ENCODE measurements around the gene POLR2L. TPM values are rescaled to one million over a fixed set of nuclear protein-coding genes. Genes with fewer than 3 reads are reported as not detected.

The POLR2L gene
- total RNA-seq, 2 donors from 2014 or later, result 64.5 to 91.1 TPM

GRCh38 chr11:792535-792821 lies 49.9 kb downstream of the POLR2L start:
- H3K4me3 ChIP-seq, result no peak overlapping the region
- 91% methylated on average over 15 of the region's 15 CpGs for WGBS
- intact Hi-C loops (cut with DNase I), result no loop called here
- no peaks in the 10 kb centered on the region for H3K9me3 ChIP-seq
- DNase-seq (ENCODE audit: low spot score), result no peak
- no peaks in the 10 kb centered on the region for H3K27me3 ChIP-seq (replicated peaks; ENCODE audit: insufficient read depth)
- no peaks in the 10 kb centered on the region for H3K36me3 ChIP-seq
- peaks cover 16% of the 10 kb centered on the region for H3K4me1 ChIP-seq (replicated peaks)
- TF ChIP-seq CTCF (IDR thresholded peaks at IDR 0.05) (no peak), POLR2AphosphoS5 (IDR thresholded peaks at IDR 0.05) (no peak), POLR2A (IDR thresholded peaks at IDR 0.05) (no peak)
- no peak overlapping the region for H3K27ac ChIP-seq

GRCh38 chr11:791658-792534 lies 50.4 kb downstream of the POLR2L start:
- no peaks in the 10 kb centered on the region for H3K9me3 ChIP-seq
- 88% methylated on average over 27 of the region's 49 CpGs for WGBS
- TF ChIP-seq POLR2AphosphoS5 (IDR thresholded peaks at IDR 0.05) (no peak), POLR2A (IDR thresholded peaks at IDR 0.05) (no peak), CTCF (IDR thresholded peaks at IDR 0.05) (no peak)
- peaks cover 14% of the 10 kb centered on the region for H3K4me1 ChIP-seq (replicated peaks)
- H3K36me3 ChIP-seq, result no peaks in the 10 kb centered on the region
- no peak overlapping the region for H3K27ac ChIP-seq
- no peaks in the 10 kb centered on the region for H3K27me3 ChIP-seq (replicated peaks; ENCODE audit: insufficient read depth)
- H3K4me3 ChIP-seq, result no peak overlapping the region
- no peak for DNase-seq (ENCODE audit: low spot score)
- intact Hi-C loops (cut with DNase I), result no loop called here

GRCh38 chr11:790721-791564 lies 51.4 kb downstream of the POLR2L start:
- TF ChIP-seq POLR2A (IDR thresholded peaks at IDR 0.05), result no peak
- TF ChIP-seq POLR2AphosphoS5 (IDR thresholded peaks at IDR 0.05), result no peak
- TF ChIP-seq CTCF (IDR thresholded peaks at IDR 0.05), result no peak
- Histone ChIP-seq H3K27me3 (replicated peaks; ENCODE audit: insufficient read depth) (no peaks in the 10 kb centered on the region), H3K36me3 (no peaks in the 10 kb centered on the region), H3K4me1 (replicated peaks) (peaks cover 8% of the 10 kb centered on the region), H3K4me3 (no peak overlapping the region), H3K9me3 (no peaks in the 10 kb centered on the region), H3K27ac (no peak overlapping the region)
- no peak for DNase-seq (ENCODE audit: low spot score)
- intact Hi-C loops (cut with DNase I), result no loop called here
- WGBS, result 62% methylated on average over 18 of the region's 18 CpGs

GRCh38 chr11:789943-790342 lies 52.4 kb downstream of the POLR2L start, which contains the start of gene CEND1:
CEND1 (minus strand) TSS chr11:790090; CDS start chr11:788576, 1,514 bp downstream.
- no peak within 1 kb of the TSS for H3K4me3 ChIP-seq
- no peaks in the 10 kb centered on the region for H3K4me1 ChIP-seq (replicated peaks)
- H3K27me3 ChIP-seq (replicated peaks; ENCODE audit: insufficient read depth), result no peaks in the 10 kb centered on the region
- no peaks in the 10 kb centered on the region for H3K9me3 ChIP-seq
- no peak within 1 kb of the TSS for H3K27ac ChIP-seq
- DNase-seq (ENCODE audit: low spot score), result no peak
- TF ChIP-seq POLR2AphosphoS5 (IDR thresholded peaks at IDR 0.05) (no peak), CTCF (IDR thresholded peaks at IDR 0.05) (no peak), POLR2A (IDR thresholded peaks at IDR 0.05) (no peak)
- 7% methylated on average over 25 of the region's 44 CpGs for WGBS
- H3K36me3 ChIP-seq, result no peaks in the 10 kb centered on the region
- intact Hi-C loops (cut with DNase I), result loop anchor here (10.0 kb wide), 1 partner anchor 125 kb away; no protein-coding TSS in a partner anchor

Small RNA genes within 50 kb of the gene (small RNA-seq; reads per million reads assigned to genes)
- 0 reads per million in 2 donors for gene SNORA52

Other genes with a start within 250 kb of the POLR2L start
- 10 to 100 TPM; 34.7 to 39.8 TPM for gene IRF7, start 226.6 kb downstream of the POLR2L start, total RNA-seq
- under 1 TPM in 1 of 2 donors, not detected in 1; 0.34 TPM for gene CDHR5, start 217.6 kb downstream of the POLR2L start, total RNA-seq
- gene SCT, start 215.3 kb downstream of the POLR2L start, total RNA-seq, result not detected
- gene DRD4, start 205.3 kb downstream of the POLR2L start, total RNA-seq, result under 1 TPM; 0.68 TPM
- 100 to 1,000 TPM in 1 of 2 donors, 10 to 100 TPM in 1; 53.5 to 102 TPM for gene DEAF1, start 147.3 kb downstream of the POLR2L start, total RNA-seq
- gene TMEM80, start 146.7 kb downstream of the POLR2L start, total RNA-seq, result 10 to 100 TPM; 66.0 to 70.9 TPM
- 100 to 1,000 TPM in 1 of 2 donors, 10 to 100 TPM in 1; 92.1 to 114 TPM for gene EPS8L2, start 136.3 kb downstream of the POLR2L start, total RNA-seq
- gene TALDO1, start 95.1 kb downstream of the POLR2L start, total RNA-seq, result 100 to 1,000 TPM; 124 to 285 TPM
- gene GATD1, start 65.0 kb downstream of the POLR2L start, total RNA-seq, result 10 to 100 TPM; 29.9 to 72.3 TPM
- gene CEND1, start 52.4 kb downstream of the POLR2L start, total RNA-seq, result 1 to 10 TPM in 1 of 2 donors, under 1 TPM in 1; 0.18 to 1.6 TPM
- 10 to 100 TPM; 21.2 to 43.2 TPM for gene SLC25A22, start 44.2 kb downstream of the POLR2L start, total RNA-seq
- 10 to 100 TPM; 15.3 to 60.5 TPM for gene PIDD1, start 37.3 kb downstream of the POLR2L start, total RNA-seq
- 100 to 1,000 TPM; 431 to 906 TPM for gene RPLP2, start 32.6 kb downstream of the POLR2L start, total RNA-seq
- 100 to 1,000 TPM in 1 of 2 donors, 10 to 100 TPM in 1; 61.8 to 115 TPM for gene PNPLA2, start 23.6 kb downstream of the POLR2L start, total RNA-seq
- 10 to 100 TPM; 23.2 to 83.0 TPM for gene CRACR2B, start 14.6 kb downstream of the POLR2L start, total RNA-seq
- gene CD151, start 9.6 kb downstream of the POLR2L start, total RNA-seq, result 100 to 1,000 TPM; 313 to 362 TPM
- 10 to 100 TPM; 48.8 to 94.9 TPM for gene TSPAN4, start 323 bp upstream of the POLR2L start, total RNA-seq
- 100 to 1,000 TPM; 107 to 145 TPM for gene CHID1, start 68.3 kb upstream of the POLR2L start, total RNA-seq
- gene AP2A2, start 83.3 kb upstream of the POLR2L start, total RNA-seq, result 10 to 100 TPM; 35.1 to 70.2 TPM
- gene MUC6, start 194.2 kb upstream of the POLR2L start, total RNA-seq, result 1 to 10 TPM in 1 of 2 donors, under 1 TPM in 1; 0.74 to 2.3 TPM
- under 1 TPM in 1 of 2 donors, not detected in 1; 0.11 TPM for gene MUC2, start 232.3 kb upstream of the POLR2L start, total RNA-seq